Lower leg skin (tissue), 4 donors: ENCODE data around the gene EYS. TPM values are rescaled to one million over a fixed set of nuclear protein-coding genes. Genes with fewer than 3 reads are reported as not detected.

Experiments used
- DNase-seq, 2 donors: peaks; one replicate each; pipeline ENCODE4 v3.0.0-alpha.2; 2019; ENCODE audit warnings: low spot score in 2 of 2
- H3K4me3 ChIP-seq: fragments of 200-600 bp; sonication (generic); 2 replicates; pipeline ENCODE4 v1.5.1; 2017; ENCODE audit warnings: mild to moderate bottlenecking, low read depth; ENCODE audit not compliant: poor library complexity, severe bottlenecking
- POLR2A ChIP-seq, 2 donors: fragments of 450-650 bp; IDR thresholded peaks; one replicate each; pipeline ENCODE4 v1.6.1; 2016 to 2017; ENCODE audit warnings: antibody characterized with exemption in 2 of 2, mild to moderate bottlenecking in 1 of 2, moderate library complexity in 1 of 2
- WGBS, 2 donors: methylation state at CpG; one replicate each; pipeline ENCODE4 v1.1.5; 2018; 5-methylcytosine and 5-hydroxymethylcytosine counted together
- intact Hi-C: fragments of 100-400 bp; cut with DNase I; formaldehyde crosslinking; loops from one replicate; pipeline ENCODE4 v1.15.0; 2023; ENCODE audit warnings: low total_unique reads
- total RNA-seq, 4 donors: library from RNA; depleted of rRNA; stranded (reverse); fragments of >200 nt; gene quantifications; one replicate each; pipeline ENCODE4 v1.1.0, GENCODE V29; 2016
- TF ChIP-seq, protein P1 (sequence below), 3 donors: fragments of 450-650 bp; IDR thresholded peaks; one replicate each; pipeline ENCODE4 v1.5.1; 2016; ENCODE audit warnings: antibody characterized with exemption in 3 of 3, mild to moderate bottlenecking in 3 of 3, moderate library complexity in 2 of 3

EYS gene
- total RNA-seq, 4 donors from 2014 or later = 0.04 TPM; not detected in 3

DNA sequence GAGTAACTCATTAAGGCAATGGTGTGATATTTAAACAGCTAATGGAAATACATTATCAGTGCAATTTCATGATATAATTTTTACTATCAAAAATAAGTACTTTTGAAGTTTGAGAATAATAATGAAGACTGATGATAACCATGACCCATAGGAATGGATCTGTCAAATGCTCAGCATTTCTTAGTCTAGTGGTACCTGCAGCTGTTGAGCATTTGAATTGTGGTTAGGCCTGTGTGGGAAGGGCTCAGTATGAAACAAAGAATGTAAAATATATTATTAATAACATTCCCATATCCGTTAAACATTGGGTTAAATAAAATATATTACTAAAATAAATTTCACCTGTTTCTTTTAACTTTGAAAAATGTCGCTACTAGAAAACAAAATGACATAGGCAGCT, 1898.5 kb downstream of the EYS start:
- DNase-seq = no peak
- TF ChIP-seq, protein P1, sequence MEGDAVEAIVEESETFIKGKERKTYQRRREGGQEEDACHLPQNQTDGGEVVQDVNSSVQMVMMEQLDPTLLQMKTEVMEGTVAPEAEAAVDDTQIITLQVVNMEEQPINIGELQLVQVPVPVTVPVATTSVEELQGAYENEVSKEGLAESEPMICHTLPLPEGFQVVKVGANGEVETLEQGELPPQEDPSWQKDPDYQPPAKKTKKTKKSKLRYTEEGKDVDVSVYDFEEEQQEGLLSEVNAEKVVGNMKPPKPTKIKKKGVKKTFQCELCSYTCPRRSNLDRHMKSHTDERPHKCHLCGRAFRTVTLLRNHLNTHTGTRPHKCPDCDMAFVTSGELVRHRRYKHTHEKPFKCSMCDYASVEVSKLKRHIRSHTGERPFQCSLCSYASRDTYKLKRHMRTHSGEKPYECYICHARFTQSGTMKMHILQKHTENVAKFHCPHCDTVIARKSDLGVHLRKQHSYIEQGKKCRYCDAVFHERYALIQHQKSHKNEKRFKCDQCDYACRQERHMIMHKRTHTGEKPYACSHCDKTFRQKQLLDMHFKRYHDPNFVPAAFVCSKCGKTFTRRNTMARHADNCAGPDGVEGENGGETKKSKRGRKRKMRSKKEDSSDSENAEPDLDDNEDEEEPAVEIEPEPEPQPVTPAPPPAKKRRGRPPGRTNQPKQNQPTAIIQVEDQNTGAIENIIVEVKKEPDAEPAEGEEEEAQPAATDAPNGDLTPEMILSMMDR (IDR thresholded peaks at IDR 0.05) = no peak
- no peak for TF ChIP-seq POLR2A (IDR thresholded peaks at IDR 0.05)
- intact Hi-C loops = no loop called here
- 47 to 90% methylated on average over 2 of the region's 2 CpGs for WGBS, 2 donors
- no peak overlapping the region for H3K4me3 ChIP-seq

DNA sequence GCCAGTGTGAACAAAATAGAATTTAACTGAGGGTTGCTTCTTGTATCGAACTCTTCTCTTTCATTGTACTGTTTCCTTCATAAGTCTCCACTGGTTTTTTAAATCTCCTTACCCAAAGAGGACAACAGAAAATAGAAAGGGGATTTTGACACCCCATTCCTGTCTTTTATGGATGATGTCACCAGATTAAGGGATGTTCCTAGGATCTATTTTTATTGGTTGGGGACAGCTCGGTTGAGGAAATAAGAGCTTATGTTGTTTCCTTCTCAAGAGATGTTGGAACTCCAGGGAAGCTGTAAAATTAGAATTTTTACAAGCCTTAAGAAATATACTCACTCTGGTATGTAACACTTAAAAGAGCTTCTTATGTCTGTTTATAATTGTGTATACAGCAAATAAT, 1900.0 kb downstream of the EYS start:
- intact Hi-C loops = no loop called here
- no peak for DNase-seq
- WGBS, 2 donors = 49 to 67% methylated on average over 2 of the region's 2 CpGs
- TF ChIP-seq POLR2A (IDR thresholded peaks at IDR 0.05) = no peak
- TF ChIP-seq, protein P1 (IDR thresholded peaks at IDR 0.05) = no peak
- no peak overlapping the region for H3K4me3 ChIP-seq

DNA sequence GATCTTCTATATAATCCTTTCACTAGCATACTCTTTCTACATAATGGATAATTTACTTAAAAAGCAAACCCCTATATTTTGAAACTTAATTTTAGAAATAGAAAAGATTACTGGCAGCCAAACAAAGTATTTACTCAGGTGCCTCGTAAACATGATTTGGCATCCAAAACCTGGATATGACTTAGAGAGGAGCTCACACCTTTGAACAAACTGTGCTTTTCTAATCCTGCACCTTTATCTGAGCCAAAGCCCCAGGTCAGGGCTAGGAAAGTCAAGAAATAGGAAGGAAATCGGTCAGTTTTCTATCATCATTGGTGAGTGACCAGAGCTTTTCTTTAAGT, 1900.5 kb downstream of the EYS start:
- WGBS, 2 donors = 35 to 39% methylated on average over 2 of the region's 2 CpGs
- TF ChIP-seq, protein P1 (IDR thresholded peaks at IDR 0.05) = no peak
- no peak for TF ChIP-seq POLR2A (IDR thresholded peaks at IDR 0.05)
- no peak overlapping the region for H3K4me3 ChIP-seq
- intact Hi-C loops = no loop called here
- DNase-seq = no peak

DNA sequence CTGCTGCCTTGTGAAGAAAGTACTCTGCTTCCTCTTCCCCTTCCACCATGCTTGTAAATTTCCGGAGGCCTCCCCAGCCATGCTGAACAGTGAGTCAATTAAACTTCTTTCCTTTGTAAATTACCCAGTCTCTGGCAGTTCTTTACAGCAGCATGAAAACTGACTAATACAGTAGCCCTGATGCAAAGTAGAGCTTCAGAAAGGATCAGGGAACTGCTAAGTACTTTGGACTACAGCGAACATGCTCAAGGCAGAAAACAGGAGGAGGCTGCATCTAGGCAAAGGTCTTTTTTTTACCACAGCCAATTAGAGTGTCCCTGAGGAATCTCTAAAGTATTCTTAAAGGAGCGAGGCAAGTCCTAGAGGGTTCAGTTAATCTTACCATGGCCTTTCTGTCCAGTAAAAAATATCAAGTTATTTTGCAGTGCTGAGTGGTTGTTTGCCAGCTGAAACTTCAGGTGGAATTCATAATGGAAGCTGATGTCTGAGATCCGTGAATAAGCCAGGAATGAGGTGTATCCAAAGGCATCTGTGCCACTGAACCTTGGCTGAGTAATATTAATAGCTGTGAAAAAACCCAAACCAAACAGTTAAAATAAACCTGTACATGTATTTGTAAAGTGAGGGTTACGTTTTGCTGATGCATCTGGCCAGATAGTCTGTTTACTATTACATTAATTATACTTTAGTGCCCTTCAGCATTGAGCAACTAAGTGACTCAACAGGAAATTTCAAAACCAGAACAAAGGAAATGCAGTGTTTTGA, 1901.0 kb downstream of the EYS start:
- TF ChIP-seq, protein P1 (IDR thresholded peaks at IDR 0.05) = no peak
- no peak for TF ChIP-seq POLR2A (IDR thresholded peaks at IDR 0.05)
- 25 to 32% methylated on average over 5 of the region's 5 CpGs for WGBS, 2 donors
- intact Hi-C loops = no loop called here
- DNase-seq = peak in 1 of 2 donors; percentile 21
- no peak overlapping the region for H3K4me3 ChIP-seq

DNA sequence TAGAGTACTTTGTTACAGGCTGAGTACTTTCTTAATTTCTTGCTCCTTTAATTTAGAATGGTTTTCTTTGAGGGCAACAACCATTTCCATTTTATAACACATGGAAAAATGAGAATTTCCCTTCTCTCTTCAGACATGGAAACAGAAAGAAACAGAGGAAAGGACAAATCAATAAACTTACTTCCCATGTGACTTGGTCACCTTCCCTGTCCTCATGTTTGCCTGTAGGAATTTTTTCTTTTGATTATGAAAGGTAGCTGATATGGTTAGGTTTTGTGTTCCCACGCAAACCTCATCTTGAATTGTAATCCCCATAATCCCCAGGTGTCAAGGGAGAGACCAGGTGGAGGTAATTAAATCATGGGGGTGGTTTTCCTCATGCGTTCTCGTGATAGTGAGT, 1901.7 kb downstream of the EYS start:
- no peak overlapping the region for H3K4me3 ChIP-seq
- TF ChIP-seq, protein P1 (IDR thresholded peaks at IDR 0.05) = no peak
- no peak for DNase-seq
- intact Hi-C loops = no loop called here
- 67 to 78% methylated on average over 3 of the region's 3 CpGs for WGBS, 2 donors

DNA sequence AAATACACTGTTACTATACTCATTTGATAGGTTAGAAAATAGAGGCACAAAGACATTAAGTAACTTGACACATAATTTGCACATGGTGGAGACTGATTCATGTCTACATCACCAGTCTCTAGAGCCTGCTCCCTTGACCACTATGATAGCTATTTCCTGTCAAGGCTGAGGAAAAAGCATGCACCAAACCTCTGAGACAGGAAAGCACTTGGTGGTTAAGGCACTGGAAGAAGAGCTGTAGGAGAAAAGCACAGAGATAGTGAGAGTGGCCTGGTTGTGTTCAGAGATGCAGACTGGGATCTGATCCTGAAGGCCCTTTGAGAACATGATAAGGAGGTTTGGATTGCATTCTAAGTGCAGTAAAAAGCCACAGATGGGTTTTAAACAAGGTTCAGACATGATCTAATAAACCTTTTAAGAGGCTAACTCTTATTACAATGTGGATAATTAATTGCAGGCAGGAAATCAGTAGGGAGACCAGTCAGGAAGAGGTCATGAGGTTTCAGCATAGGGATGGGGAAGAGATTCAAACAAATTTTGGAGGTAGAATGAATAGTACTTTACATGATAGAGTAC, 1902.6 kb downstream of the EYS start:
- intact Hi-C loops = no loop called here
- no peak overlapping the region for H3K4me3 ChIP-seq
- TF ChIP-seq, protein P1 (IDR thresholded peaks at IDR 0.05) = no peak
- no peak for TF ChIP-seq POLR2A (IDR thresholded peaks at IDR 0.05)
- DNase-seq = no peak
